HG03354 (cell line): ENCODE data around the gene ST8SIA5.

ENCODE experiments used
- ATAC-seq: cut with Tn5 transposase; IDR thresholded peaks from one replicate; pipeline ENCODE4 v1.9.1; 2021; ENCODE audit warnings: mild to moderate bottlenecking; ENCODE audit not compliant: unreplicated experiment, poor library complexity, severe bottlenecking

Gene ST8SIA5

GRCh38 chr18:46678785-46679399 lies 78.0 kb downstream of the ST8SIA5 start:
- no peak for ATAC-seq

GRCh38 chr18:46678041-46678440 lies 78.8 kb downstream of the ST8SIA5 start:
- ATAC-seq = no peak

GRCh38 chr18:46677611-46678010 lies 79.2 kb downstream of the ST8SIA5 start:
- no peak for ATAC-seq

GRCh38 chr18:46676182-46676835 lies 80.5 kb downstream of the ST8SIA5 start:
- ATAC-seq = no peak

- ATAC-seq = no peak
Measured at GRCh38 chr18:46675112-46675511, 81.7 kb downstream of the ST8SIA5 start.

- no peak for ATAC-seq
Measured at GRCh38 chr18:46672062-46672970, 84.5 kb downstream of the ST8SIA5 start.

GRCh38 chr18:46668694-46669093 lies 88.2 kb downstream of the ST8SIA5 start:
- ATAC-seq = no peak

- no peak for ATAC-seq
Measured at GRCh38 chr18:46668135-46668534, 88.7 kb downstream of the ST8SIA5 start.

- no peak for ATAC-seq
Measured at GRCh38 chr18:46663539-46663938, 93.3 kb downstream of the ST8SIA5 start.

GRCh38 chr18:46660957-46661749 lies 95.7 kb downstream of the ST8SIA5 start:
- ATAC-seq = no peak

GRCh38 chr18:46659484-46659883 lies 97.4 kb downstream of the ST8SIA5 start:
- no peak for ATAC-seq

- ATAC-seq = no peak
Measured at GRCh38 chr18:46657115-46657955, 99.5 kb downstream of the ST8SIA5 start, which contains the start of gene LOXHD1. TSS of gene LOXHD1 (minus strand) at chr18:46657220. CDS start at chr18:46657033, 187 bp downstream.

GRCh38 chr18:46656326-46657114 lies 100.3 kb downstream of the ST8SIA5 start:
- no peak for ATAC-seq

- ATAC-seq = no peak
Measured at GRCh38 chr18:46652372-46652771, 104.5 kb downstream of the ST8SIA5 start.

- no peak for ATAC-seq
Measured at GRCh38 chr18:46650681-46651080, 106.2 kb downstream of the ST8SIA5 start.

GRCh38 chr18:46649071-46649862 lies 107.6 kb downstream of the ST8SIA5 start:
- ATAC-seq = no peak

GRCh38 chr18:46646468-46646867 lies 110.4 kb downstream of the ST8SIA5 start:
- no peak for ATAC-seq
